ENCODE measurements around the gene KCTD16.

GRCh38 chr5:144201588-144201987 is 30.9 kb downstream of the KCTD16 start:
- TF ChIP-seq CTCF (IDR thresholded peaks at IDR 0.05) (no peak), POLR2A (IDR thresholded peaks at IDR 0.05) (no peak)

All from right lobe of liver (tissue), 4 donors.